Activated CD4-positive, CD25-positive, alpha-beta regulatory T cell treated with anti-CD3 and anti-CD28 coated beads, Interleukin-2, amount 50 U/mL, for 24 hours (primary cell): ENCODE results near the gene SLC16A11.
"Not testable (repeated sequence)": the region's sequence is repeated elsewhere in the genome, so short reads cannot be mapped to it uniquely, and the experiment has no call there.

Source experiments
- ATAC-seq, 2 donors: fragments of 150-1000 bp; cut with Tn5 transposase; one replicate each; pipeline ENCODE4 v1.10.0; 2021; ENCODE audit warnings: mild to moderate bottlenecking in 1 of 2, moderate library complexity in 1 of 2

SLC16A11 gene, protein sequence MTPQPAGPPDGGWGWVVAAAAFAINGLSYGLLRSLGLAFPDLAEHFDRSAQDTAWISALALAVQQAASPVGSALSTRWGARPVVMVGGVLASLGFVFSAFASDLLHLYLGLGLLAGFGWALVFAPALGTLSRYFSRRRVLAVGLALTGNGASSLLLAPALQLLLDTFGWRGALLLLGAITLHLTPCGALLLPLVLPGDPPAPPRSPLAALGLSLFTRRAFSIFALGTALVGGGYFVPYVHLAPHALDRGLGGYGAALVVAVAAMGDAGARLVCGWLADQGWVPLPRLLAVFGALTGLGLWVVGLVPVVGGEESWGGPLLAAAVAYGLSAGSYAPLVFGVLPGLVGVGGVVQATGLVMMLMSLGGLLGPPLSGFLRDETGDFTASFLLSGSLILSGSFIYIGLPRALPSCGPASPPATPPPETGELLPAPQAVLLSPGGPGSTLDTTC

GRCh38 chr17:7043497-7044198, at the start of gene SLC16A11:
SLC16A11 (minus strand) TSS chr17:7044092; CDS start chr17:7043513, 579 bp downstream.
- ATAC-seq: no peak

DNA sequence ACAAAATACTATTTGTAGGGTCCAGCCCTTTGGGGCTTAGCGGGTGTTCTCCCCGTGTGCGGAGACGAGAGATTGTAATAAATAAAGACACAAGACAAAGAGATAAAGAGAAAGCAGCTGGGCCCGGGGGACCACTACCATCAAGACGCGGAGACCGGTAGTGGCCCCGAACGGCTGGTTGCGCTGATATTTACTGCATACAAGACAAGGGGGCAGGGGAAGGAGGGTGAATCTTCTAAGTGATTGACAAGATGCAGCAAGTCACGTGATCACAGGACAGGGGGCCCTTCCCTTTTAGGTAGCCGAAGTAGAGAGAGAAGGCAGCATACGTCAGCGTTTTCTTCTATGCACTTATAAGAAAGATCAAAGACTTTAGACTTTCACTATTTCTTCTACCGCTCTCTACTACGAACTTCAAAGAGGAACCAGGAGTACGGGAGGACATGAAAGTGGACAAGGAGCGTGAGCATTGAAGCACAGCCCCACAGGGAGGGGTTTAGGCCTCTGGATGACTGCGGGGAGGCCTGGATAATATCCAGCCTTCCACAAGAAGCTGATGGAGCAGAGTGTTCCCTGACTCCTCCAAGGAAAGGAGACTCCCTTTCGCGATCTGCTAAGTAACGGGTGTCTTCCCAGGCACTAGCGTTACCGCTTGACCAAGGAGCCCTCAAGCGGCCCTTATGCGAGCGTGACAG, 47.6 kb upstream of the SLC16A11 start:
- ATAC-seq: not testable (repeated sequence)

DNA sequence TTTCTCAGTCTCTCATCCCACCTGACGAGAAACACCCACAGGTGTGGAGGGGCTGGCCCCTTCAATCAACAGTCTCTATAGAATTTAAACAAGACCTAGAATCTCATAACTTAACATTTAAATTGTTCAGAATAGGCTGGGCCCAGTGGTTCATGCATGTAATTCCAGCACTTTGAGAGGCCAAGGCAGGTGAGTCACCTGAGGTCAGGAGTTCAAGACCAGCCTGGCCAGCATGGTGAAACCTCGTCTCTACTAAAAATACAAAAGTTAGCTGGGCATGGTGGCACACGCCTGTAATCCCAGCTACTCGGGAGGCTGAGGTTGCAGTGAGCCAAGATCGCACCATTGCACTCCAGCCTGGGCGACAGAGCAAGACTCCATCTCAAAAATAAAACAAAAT, 45.7 kb upstream of the SLC16A11 start:
- ATAC-seq: not testable (repeated sequence)

- ATAC-seq: not testable (repeated sequence)
These were observed 44.5 kb upstream of the SLC16A11 start for GRCh38 chr17:7088442-7088841.

DNA sequence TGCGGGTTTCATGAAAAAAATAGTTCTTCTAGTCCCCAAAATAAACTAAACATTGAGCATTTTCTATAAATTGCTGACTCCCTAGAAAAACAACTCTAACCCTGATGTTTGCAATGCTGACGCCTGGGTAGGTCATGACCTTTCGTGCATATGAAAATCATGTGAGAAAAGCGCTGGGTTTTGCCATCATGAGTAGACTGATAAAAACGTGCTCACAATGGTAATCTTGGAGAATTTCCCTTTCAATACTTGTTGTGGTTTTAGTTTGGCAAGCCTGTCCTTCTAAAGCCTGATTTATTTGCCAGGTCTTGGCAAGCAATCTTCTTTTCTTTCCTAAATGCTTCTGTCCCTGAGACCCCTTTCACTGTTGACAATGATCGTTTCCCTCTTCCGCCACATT, 40.2 kb upstream of the SLC16A11 start:
- no peak for ATAC-seq

DNA sequence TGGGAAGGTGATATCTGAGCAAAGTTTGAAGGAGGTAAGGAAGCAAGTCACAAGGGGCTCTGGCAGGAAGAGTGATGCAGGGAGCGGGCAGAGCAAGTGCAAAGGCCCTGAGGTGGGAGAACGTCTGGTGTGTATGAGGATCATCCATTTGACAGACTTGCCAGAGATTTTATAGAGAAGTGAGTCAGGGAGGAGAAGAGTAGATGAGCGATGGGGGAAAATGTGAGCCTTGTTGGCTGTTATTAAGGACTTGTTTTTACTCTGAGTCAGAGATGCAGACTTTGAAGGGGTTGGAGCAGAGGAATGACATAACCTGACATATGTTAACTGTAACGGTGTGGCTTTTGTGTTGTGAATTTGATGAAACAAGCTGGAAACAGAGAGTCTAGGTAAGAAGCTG, 39.7 kb upstream of the SLC16A11 start:
- no peak for ATAC-seq

DNA sequence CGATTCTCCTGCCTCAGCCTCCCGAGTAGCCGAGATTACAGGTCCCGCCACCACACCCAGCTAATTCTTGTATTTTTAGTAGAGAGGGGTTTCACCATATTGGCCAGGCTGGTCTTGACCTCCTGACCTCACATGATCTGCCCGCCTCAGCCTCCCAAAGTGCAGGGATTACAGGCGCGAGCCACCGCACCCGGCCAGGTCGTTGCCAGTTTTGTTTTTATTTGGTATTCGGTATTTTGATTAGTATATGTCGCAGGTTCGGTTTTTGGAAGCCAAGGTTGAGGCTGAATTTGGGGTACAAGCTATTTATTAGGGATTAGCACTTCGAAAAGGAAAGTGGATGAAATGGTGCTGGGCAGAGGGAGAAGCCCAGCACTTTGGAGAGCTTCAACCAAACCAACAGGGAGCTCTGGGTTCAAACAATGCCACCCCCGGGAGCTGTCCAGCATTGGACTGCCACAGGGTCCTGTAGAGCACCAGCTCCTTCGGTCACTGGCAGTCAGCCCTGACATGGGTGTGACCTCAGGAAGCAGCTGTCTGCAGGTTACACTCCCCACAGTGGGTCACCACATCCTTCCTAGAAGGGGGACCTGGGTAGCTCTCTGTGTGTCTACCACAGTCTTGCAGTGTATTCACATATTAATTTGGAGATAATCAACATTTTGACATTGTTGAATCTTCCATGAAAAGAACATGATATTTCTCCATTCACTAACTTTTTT, 37.6 kb upstream of the SLC16A11 start:
- peak; percentile 46 to 55 for ATAC-seq

DNA sequence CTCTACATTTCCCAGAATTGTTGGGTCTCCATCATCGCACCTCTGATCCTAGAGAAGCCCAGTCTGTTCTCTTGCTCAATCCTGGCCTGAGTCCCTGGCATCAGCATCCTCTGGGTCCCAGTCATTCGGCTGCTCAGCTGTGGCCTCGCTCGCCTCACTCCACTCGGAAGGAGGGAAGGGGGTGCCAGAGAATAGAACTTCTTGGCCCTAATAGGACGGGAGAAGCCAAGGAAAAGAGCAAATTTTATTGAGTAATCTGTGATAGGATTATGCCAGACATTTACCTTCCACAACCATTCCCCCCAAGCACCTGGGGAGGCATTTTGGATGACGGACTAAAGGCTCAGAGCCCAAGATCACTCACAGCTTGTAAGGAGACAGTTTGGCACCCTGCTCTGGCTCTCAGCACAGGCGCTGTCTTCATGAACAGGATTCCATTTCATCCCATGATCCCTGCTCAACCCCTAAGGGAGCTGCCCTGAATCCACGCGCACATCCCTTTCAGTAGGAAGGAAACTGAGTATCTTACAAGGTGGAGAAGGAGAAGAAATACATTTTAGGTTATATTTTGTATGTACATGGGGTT, 36.7 kb upstream of the SLC16A11 start:
- ATAC-seq: no peak

- no peak for ATAC-seq
These were observed 35.9 kb upstream of the SLC16A11 start, which contains the start of gene CLEC10A for GRCh38 chr17:7079581-7080455. CLEC10A (minus strand) TSS chr17:7080251; CDS start chr17:7078812, 1,439 bp downstream.

DNA sequence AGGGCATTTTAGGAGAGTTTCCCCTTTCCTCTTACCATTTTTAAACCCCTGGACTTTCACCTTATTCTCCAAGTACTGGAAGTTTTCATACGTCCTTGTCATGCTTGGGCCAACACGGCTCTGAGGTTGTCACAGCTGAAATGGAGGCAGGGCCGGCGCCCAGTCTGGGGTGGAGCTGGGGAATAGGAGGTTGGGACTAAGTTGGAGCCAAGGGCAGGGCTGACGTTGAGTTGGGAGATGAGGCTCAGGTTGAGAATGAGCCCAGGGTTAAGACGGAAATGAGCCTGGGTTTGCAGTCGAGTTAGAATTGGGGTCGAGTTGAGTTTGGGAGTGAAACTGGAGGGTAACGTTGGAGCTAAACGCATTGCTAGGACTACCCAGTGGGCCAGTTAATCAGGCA, 34.8 kb upstream of the SLC16A11 start:
- no peak for ATAC-seq

- ATAC-seq: no peak
These were observed 34.1 kb upstream of the SLC16A11 start for GRCh38 chr17:7077911-7078546.

GRCh38 chr17:7074931-7075330, 31.0 kb upstream of the SLC16A11 start:
- no peak for ATAC-seq

GRCh38 chr17:7072406-7072805, 28.5 kb upstream of the SLC16A11 start:
- ATAC-seq: no peak

DNA sequence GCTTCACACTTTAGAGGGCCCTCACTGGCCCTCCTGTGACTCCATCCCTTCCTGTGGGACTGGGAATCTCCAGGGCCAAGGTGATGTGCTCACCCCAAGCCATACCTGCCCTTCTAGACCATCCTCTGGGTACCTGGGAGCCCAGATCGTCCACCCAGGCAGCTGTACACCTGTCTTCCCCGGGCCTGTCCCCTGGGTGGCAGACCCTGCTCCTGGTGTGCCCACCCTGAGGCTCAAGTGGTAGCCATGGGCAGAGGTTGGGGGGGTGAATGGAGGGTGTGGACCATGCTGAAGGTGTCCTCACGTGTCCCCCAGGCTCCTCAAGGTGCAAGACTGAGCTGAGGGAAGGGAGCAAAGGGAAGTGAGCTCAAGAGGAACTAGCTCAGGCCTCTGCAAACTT, 26.8 kb upstream of the SLC16A11 start:
- ATAC-seq: no peak

- ATAC-seq: no peak
These were observed 24.4 kb upstream of the SLC16A11 start for GRCh38 chr17:7068268-7068667.

DNA sequence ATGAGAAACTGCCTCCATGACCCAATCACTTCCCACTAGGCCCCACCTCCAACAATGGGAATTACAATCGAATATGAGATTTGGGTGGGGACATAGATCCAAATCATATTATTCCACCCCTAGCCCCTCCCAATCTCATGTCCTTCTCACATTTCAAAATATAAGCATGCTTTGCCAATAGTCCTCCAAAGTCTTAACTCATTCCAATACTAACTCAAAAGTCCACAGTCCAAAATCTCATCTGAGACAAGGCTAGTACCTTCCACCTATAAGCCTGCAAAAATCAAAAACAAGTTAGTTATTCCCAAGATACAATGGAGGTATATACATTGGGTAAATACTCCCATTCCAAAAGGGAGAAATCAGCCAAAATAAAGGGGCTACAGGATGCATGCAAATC, 23.3 kb upstream of the SLC16A11 start:
- ATAC-seq: no peak

- ATAC-seq: no peak
These were observed 20.4 kb upstream of the SLC16A11 start for GRCh38 chr17:7064261-7064660.

DNA sequence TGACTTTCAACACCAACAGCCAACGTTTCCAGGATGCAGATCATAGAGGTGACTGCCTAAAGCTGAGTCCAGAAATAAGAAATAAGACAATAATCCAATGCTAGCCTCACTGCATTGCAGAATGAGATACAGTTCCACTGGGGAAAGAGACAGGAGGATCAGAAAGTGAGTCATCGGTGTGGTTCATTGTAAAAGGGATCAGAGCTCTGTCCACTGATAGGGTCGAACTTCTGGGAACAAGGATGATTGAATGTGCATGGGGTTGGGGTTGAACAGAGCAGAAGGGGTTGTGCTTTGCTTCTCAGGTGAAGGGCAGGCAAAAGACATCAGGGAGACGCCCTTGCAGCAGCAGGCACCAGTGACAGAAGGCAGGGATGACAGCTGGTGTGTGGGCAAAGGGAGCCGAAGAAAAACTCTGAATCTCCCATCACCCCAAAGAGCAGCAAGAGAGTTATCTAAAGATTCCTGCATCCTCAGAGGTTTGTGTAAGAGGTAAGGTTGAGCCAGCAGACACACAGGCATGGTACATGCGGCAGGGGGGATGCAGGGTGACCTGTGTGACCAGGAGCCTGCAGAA, 19.7 kb upstream of the SLC16A11 start:
- ATAC-seq: no peak

GRCh38 chr17:7060165-7060891, 16.4 kb upstream of the SLC16A11 start:
- ATAC-seq: peak; percentile 85 to 91
